NAMALWA (cell line): ENCODE results near the gene PLXNA4.

Source experiments
- DNase-seq: peaks from one replicate; pipeline ENCODE4 v3.0.0-alpha.2; 2015; ENCODE audit warnings: low spot score

Gene PLXNA4

GRCh38 chr7:132312531-132313055 is 263.7 kb downstream of the PLXNA4 start:
- no peak for DNase-seq

- no peak for DNase-seq
These were observed 264.5 kb downstream of the PLXNA4 start for GRCh38 chr7:132311733-132312132.

GRCh38 chr7:132309102-132309805 is 267.0 kb downstream of the PLXNA4 start:
- DNase-seq, result no peak

- no peak for DNase-seq
These were observed 268.8 kb downstream of the PLXNA4 start for GRCh38 chr7:132307465-132307864.

GRCh38 chr7:132300599-132301277 is 275.5 kb downstream of the PLXNA4 start:
- DNase-seq, result no peak

GRCh38 chr7:132298790-132299189 is 277.5 kb downstream of the PLXNA4 start:
- DNase-seq, result no peak

- DNase-seq, result no peak
These were observed 279.4 kb downstream of the PLXNA4 start for GRCh38 chr7:132296820-132297219.

- DNase-seq, result no peak
These were observed 281.1 kb downstream of the PLXNA4 start for GRCh38 chr7:132295175-132295574.

GRCh38 chr7:132292803-132293202 is 283.5 kb downstream of the PLXNA4 start:
- DNase-seq, result no peak

- DNase-seq, result no peak
These were observed 284.8 kb downstream of the PLXNA4 start for GRCh38 chr7:132291481-132291880.

- no peak for DNase-seq
These were observed 286.2 kb downstream of the PLXNA4 start for GRCh38 chr7:132290021-132290420.

GRCh38 chr7:132286836-132287235 is 289.4 kb downstream of the PLXNA4 start:
- no peak for DNase-seq

GRCh38 chr7:132280335-132280734 is 295.9 kb downstream of the PLXNA4 start:
- no peak for DNase-seq

GRCh38 chr7:132279718-132280117 is 296.6 kb downstream of the PLXNA4 start:
- no peak for DNase-seq

- no peak for DNase-seq
These were observed 299.1 kb downstream of the PLXNA4 start for GRCh38 chr7:132276976-132277725.

- DNase-seq, result no peak
These were observed 300.0 kb downstream of the PLXNA4 start for GRCh38 chr7:132276234-132276630.

GRCh38 chr7:132275416-132276233 is 300.6 kb downstream of the PLXNA4 start:
- no peak for DNase-seq

- no peak for DNase-seq
These were observed 303.4 kb downstream of the PLXNA4 start for GRCh38 chr7:132272763-132273371.

GRCh38 chr7:132270517-132270916 is 305.8 kb downstream of the PLXNA4 start:
- DNase-seq, result peak; percentile 12

- no peak for DNase-seq
These were observed 306.6 kb downstream of the PLXNA4 start for GRCh38 chr7:132269718-132270117.

GRCh38 chr7:132263151-132263550 is 313.1 kb downstream of the PLXNA4 start:
- DNase-seq, result no peak

GRCh38 chr7:132262160-132262470 is 314.2 kb downstream of the PLXNA4 start:
- no peak for DNase-seq
